ENCODE results near the gene B3GNT2.
A peak's percentile ranks its signal among the peaks of the same experiment; 100 is the strongest.

The B3GNT2 gene

DNA sequence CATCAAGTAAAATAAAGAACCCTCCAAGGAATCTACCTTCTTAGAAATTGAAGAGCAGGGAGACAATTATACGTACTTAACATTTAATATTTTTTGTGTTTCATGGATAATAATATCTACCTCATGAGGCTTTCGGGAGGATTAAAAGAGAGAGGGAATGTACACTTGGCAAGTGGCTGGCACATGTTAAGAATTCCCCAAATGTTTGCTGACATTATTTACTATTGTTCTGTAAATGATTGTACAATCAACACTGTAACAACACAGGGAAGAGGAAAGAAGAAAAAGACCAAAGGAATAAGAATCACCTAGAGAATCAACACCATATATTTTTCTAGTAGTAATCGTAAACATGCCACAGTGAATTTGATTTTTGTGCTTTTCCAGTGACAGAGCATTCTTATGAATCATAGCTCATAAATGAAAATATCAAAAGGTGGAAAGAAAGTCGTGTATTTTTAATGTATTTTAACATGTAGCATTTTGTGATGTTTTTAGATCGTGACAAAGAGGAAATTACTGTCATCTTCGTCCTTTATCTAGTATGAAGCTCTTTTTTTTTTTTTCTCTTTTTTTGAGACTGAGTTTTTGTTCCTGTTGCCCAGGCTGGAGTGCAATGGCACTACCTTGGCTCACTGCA is 67.3 kb downstream of the B3GNT2 start:
- Histone ChIP-seq H2BK15ac (ENCODE audit: low read length) (no peak overlapping the region), H3K27ac (replicated peaks; ENCODE audit: low read length) (no peak overlapping the region), H3K27me3 (ENCODE audit: control insufficient read depth in 3 of 3, insufficient read depth in 3 of 3, low read depth in 1 of 3, low read length in 3 of 3) (no peaks in the 10 kb centered on the region), H3K79me1 (ENCODE audit: low read depth, low read length) (no peaks in the 10 kb centered on the region), H3K4me2 (ENCODE audit: insufficient read depth, low read length, poor library complexity, severe bottlenecking) (no peak overlapping the region), H3K4ac (ENCODE audit: low read length) (no peak overlapping the region), H3K23ac (ENCODE audit: low read depth, low read length, poor library complexity) (no peak overlapping the region), H2BK5ac (ENCODE audit: low read length) (no peak overlapping the region), H3K36me3 (replicated peaks in 1 of 2; ENCODE audit: control insufficient read depth in 2 of 2, insufficient read depth in 2 of 2, low read length in 2 of 2) (no peaks in the 10 kb centered on the region), H3K18ac (ENCODE audit: low read length) (no peak overlapping the region), H4K8ac (ENCODE audit: low read depth, low read length) (no peak overlapping the region), H3K4me3 (ENCODE audit: low read length in 2 of 2) (no peak overlapping the region), H2BK120ac (ENCODE audit: low read depth, low read length) (no peak overlapping the region), H3K9ac (ENCODE audit: low read depth, low read length, poor library complexity) (no peak overlapping the region), H3K4me1 (ENCODE audit: control insufficient read depth in 2 of 2, insufficient read depth in 1 of 2, low read depth in 1 of 2, low read length in 2 of 2) (peaks cover 5 to 6% of the 10 kb centered on the region in 2 donors), H3K9me3 (replicated peaks in 1 of 2; ENCODE audit: control insufficient read depth in 2 of 2, insufficient read depth in 1 of 2, low read depth in 1 of 2, low read length in 2 of 2) (no peaks in the 10 kb centered on the region), H3K14ac (ENCODE audit: low read length) (no peak overlapping the region), H2AK5ac (ENCODE audit: low read depth, low read length) (no peak overlapping the region), H2AFZ (ENCODE audit: low read length) (no peak overlapping the region), H2BK12ac (ENCODE audit: low read length) (no peak overlapping the region), H4K91ac (ENCODE audit: low read depth, low read length, poor library complexity) (no peak overlapping the region)
- no peak for DNase-seq (ENCODE audit: low spot score)
- WGBS, 2 donors (ENCODE audit: extremely low coverage in 2 of 2, insufficient read length in 2 of 2, insufficient replicate concordance in 1 of 2) = 100% methylated on average over 2 of the region's 6 CpGs; no CpG with 5 or more reads in 1 of the 2 donors

DNA sequence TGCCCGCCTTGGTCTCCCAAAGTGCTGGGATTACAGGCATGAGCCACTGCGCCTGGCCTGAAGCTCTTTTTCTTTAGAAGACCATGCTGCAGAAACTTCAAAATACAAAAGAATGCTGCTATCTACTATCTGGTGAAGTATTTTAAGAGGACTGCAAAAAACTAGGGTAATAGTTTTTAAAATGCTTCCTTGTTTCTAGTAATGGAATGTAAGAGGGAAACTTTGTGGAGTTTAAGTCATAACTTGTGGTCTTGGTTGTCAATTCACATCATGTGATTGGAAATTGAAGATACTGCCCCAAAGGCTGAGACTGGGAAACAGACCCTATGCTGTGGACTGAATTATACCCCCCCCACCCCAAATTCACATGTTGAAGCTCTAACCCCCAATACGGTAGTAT is 68.3 kb downstream of the B3GNT2 start:
- H3K9me3 ChIP-seq (replicated peaks in 1 of 2; ENCODE audit: control insufficient read depth in 2 of 2, insufficient read depth in 1 of 2, low read depth in 1 of 2, low read length in 2 of 2) = no peaks in the 10 kb centered on the region
- H3K79me1 ChIP-seq (ENCODE audit: low read depth, low read length) = no peaks in the 10 kb centered on the region
- no peak overlapping the region for H3K18ac ChIP-seq (ENCODE audit: low read length)
- no peak overlapping the region for H4K8ac ChIP-seq (ENCODE audit: low read depth, low read length)
- no peak overlapping the region for H3K9ac ChIP-seq (ENCODE audit: low read depth, low read length, poor library complexity)
- H2BK12ac ChIP-seq (ENCODE audit: low read length) = no peak overlapping the region
- H3K27ac ChIP-seq (replicated peaks; ENCODE audit: low read length) = no peak overlapping the region
- no peak overlapping the region for H2BK15ac ChIP-seq (ENCODE audit: low read length)
- H3K4me1 ChIP-seq (ENCODE audit: control insufficient read depth in 2 of 2, insufficient read depth in 1 of 2, low read depth in 1 of 2, low read length in 2 of 2) = peaks cover 5 to 6% of the 10 kb centered on the region in 2 donors
- no peak overlapping the region for H2BK5ac ChIP-seq (ENCODE audit: low read length)
- no peak overlapping the region for H3K23ac ChIP-seq (ENCODE audit: low read depth, low read length, poor library complexity)
- H3K4ac ChIP-seq (ENCODE audit: low read length) = no peak overlapping the region
- H3K4me3 ChIP-seq (ENCODE audit: low read length in 2 of 2) = no peak overlapping the region
- H4K91ac ChIP-seq (ENCODE audit: low read depth, low read length, poor library complexity) = no peak overlapping the region
- H3K27me3 ChIP-seq (ENCODE audit: control insufficient read depth in 3 of 3, insufficient read depth in 3 of 3, low read depth in 1 of 3, low read length in 3 of 3) = no peaks in the 10 kb centered on the region
- no peak overlapping the region for H3K4me2 ChIP-seq (ENCODE audit: insufficient read depth, low read length, poor library complexity, severe bottlenecking)
- WGBS, 2 donors (ENCODE audit: extremely low coverage in 2 of 2, insufficient read length in 2 of 2, insufficient replicate concordance in 1 of 2) = no CpG with 5 or more reads among the region's 3 CpGs
- H2BK120ac ChIP-seq (ENCODE audit: low read depth, low read length) = no peak overlapping the region
- DNase-seq (ENCODE audit: low spot score) = no peak
- no peak overlapping the region for H2AK5ac ChIP-seq (ENCODE audit: low read depth, low read length)
- peak overlapping the region; percentile 35 for H2AFZ ChIP-seq (ENCODE audit: low read length)
- H3K36me3 ChIP-seq (replicated peaks in 1 of 2; ENCODE audit: control insufficient read depth in 2 of 2, insufficient read depth in 2 of 2, low read length in 2 of 2) = no peaks in the 10 kb centered on the region
- no peak overlapping the region for H3K14ac ChIP-seq (ENCODE audit: low read length)

DNA sequence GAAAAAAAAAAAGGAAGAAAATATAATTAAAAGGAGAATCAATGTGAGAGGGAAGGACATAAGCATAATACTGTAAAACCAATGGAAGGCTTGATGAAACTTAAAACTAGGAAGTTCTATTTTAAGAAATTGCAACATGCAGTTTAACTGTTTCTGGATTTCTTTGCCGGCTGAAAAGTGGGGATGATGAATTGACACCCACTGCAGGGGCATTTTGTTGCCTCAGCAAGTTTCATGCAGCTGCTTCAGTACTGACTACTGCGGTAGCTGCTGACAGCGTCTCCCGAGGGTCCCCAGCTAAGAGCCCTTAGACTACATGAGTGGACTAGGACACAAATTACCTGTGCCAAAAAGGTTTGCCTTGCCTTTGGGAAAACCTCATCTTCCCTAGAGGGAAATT is 69.2 kb downstream of the B3GNT2 start:
- no peak overlapping the region for H3K14ac ChIP-seq (ENCODE audit: low read length)
- no peak overlapping the region for H3K4me3 ChIP-seq (ENCODE audit: low read length in 2 of 2)
- no peak overlapping the region for H2AK5ac ChIP-seq (ENCODE audit: low read depth, low read length)
- no peak overlapping the region for H3K23ac ChIP-seq (ENCODE audit: low read depth, low read length, poor library complexity)
- no peaks in the 10 kb centered on the region for H3K79me1 ChIP-seq (ENCODE audit: low read depth, low read length)
- no peak overlapping the region for H4K8ac ChIP-seq (ENCODE audit: low read depth, low read length)
- H3K27me3 ChIP-seq (ENCODE audit: control insufficient read depth in 3 of 3, insufficient read depth in 3 of 3, low read depth in 1 of 3, low read length in 3 of 3) = no peaks in the 10 kb centered on the region
- H3K27ac ChIP-seq (replicated peaks; ENCODE audit: low read length) = no peak overlapping the region
- H3K9me3 ChIP-seq (replicated peaks in 1 of 2; ENCODE audit: control insufficient read depth in 2 of 2, insufficient read depth in 1 of 2, low read depth in 1 of 2, low read length in 2 of 2) = no peaks in the 10 kb centered on the region
- H4K91ac ChIP-seq (ENCODE audit: low read depth, low read length, poor library complexity) = no peak overlapping the region
- H3K4ac ChIP-seq (ENCODE audit: low read length) = no peak overlapping the region
- no peak overlapping the region for H2BK15ac ChIP-seq (ENCODE audit: low read length)
- no peaks in the 10 kb centered on the region for H3K36me3 ChIP-seq (replicated peaks in 1 of 2; ENCODE audit: control insufficient read depth in 2 of 2, insufficient read depth in 2 of 2, low read length in 2 of 2)
- H3K4me1 ChIP-seq (ENCODE audit: control insufficient read depth in 2 of 2, insufficient read depth in 1 of 2, low read depth in 1 of 2, low read length in 2 of 2) = peaks cover 5 to 6% of the 10 kb centered on the region in 2 donors
- WGBS, 2 donors (ENCODE audit: extremely low coverage in 2 of 2, insufficient read length in 2 of 2, insufficient replicate concordance in 1 of 2) = no CpG with 5 or more reads among the region's 4 CpGs
- no peak overlapping the region for H2BK5ac ChIP-seq (ENCODE audit: low read length)
- H2BK12ac ChIP-seq (ENCODE audit: low read length) = no peak overlapping the region
- H2BK120ac ChIP-seq (ENCODE audit: low read depth, low read length) = no peak overlapping the region
- no peak overlapping the region for H2AFZ ChIP-seq (ENCODE audit: low read length)
- peak overlapping the region; percentile 53 for H3K18ac ChIP-seq (ENCODE audit: low read length)
- H3K4me2 ChIP-seq (ENCODE audit: insufficient read depth, low read length, poor library complexity, severe bottlenecking) = no peak overlapping the region
- H3K9ac ChIP-seq (ENCODE audit: low read depth, low read length, poor library complexity) = no peak overlapping the region
- no peak for DNase-seq (ENCODE audit: low spot score)

DNA sequence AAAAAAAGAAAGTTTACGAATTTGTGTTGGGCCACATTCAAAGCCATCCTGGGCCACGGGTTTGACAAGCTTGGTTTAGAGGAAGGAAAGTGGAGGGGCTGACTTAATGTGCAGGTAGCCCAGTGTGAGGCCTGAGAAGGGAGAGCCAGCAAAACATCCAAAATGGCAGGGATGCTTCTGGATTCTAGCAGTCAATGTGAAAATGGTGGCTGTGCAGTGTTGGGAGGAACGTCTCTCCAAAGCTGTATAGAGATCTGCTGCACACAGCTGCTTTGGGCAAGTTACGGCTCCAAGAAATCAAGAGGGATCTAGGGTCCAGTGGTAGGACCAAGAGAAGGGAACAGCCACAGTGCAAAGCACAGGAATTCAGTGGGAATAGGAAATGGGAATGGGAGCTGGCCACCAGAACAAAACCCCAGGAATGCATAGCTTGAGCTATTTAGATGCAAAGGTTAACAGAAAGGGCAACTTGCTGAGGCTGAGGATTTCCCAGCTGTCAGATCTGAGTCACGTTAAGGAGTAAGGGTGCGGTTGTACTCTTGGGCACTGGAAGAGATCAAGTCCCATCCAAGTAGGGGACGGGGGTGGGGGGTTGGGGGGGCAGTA is 70.6 kb downstream of the B3GNT2 start:
- Histone ChIP-seq H2BK12ac (ENCODE audit: low read length) (no peak overlapping the region), H2BK5ac (ENCODE audit: low read length) (no peak overlapping the region), H3K27me3 (ENCODE audit: control insufficient read depth in 3 of 3, insufficient read depth in 3 of 3, low read depth in 1 of 3, low read length in 3 of 3) (no peaks in the 10 kb centered on the region), H3K9me3 (replicated peaks in 1 of 2; ENCODE audit: control insufficient read depth in 2 of 2, insufficient read depth in 1 of 2, low read depth in 1 of 2, low read length in 2 of 2) (no peaks in the 10 kb centered on the region), H3K79me1 (ENCODE audit: low read depth, low read length) (no peaks in the 10 kb centered on the region), H3K9ac (ENCODE audit: low read depth, low read length, poor library complexity) (no peak overlapping the region), H3K14ac (ENCODE audit: low read length) (no peak overlapping the region), H3K4me2 (ENCODE audit: insufficient read depth, low read length, poor library complexity, severe bottlenecking) (no peak overlapping the region), H4K8ac (ENCODE audit: low read depth, low read length) (no peak overlapping the region), H2BK120ac (ENCODE audit: low read depth, low read length) (no peak overlapping the region), H3K4me1 (ENCODE audit: control insufficient read depth in 2 of 2, insufficient read depth in 1 of 2, low read depth in 1 of 2, low read length in 2 of 2) (peaks cover 5 to 6% of the 10 kb centered on the region in 2 donors), H3K18ac (ENCODE audit: low read length) (peak overlapping the region; percentile 73), H3K4me3 (ENCODE audit: low read length in 2 of 2) (no peak overlapping the region), H2AK5ac (ENCODE audit: low read depth, low read length) (no peak overlapping the region), H4K91ac (ENCODE audit: low read depth, low read length, poor library complexity) (no peak overlapping the region), H3K23ac (ENCODE audit: low read depth, low read length, poor library complexity) (no peak overlapping the region), H2BK15ac (ENCODE audit: low read length) (no peak overlapping the region), H2AFZ (ENCODE audit: low read length) (peak overlapping the region; percentile 59), H3K36me3 (replicated peaks in 1 of 2; ENCODE audit: control insufficient read depth in 2 of 2, insufficient read depth in 2 of 2, low read length in 2 of 2) (no peaks in the 10 kb centered on the region), H3K27ac (replicated peaks; ENCODE audit: low read length) (peak overlapping the region; percentile 44), H3K4ac (ENCODE audit: low read length) (no peak overlapping the region)
- no CpG with 5 or more reads among the region's 7 CpGs for WGBS, 2 donors (ENCODE audit: extremely low coverage in 2 of 2, insufficient read length in 2 of 2, insufficient replicate concordance in 1 of 2)
- DNase-seq (ENCODE audit: low spot score) = no peak
